Measurements from ENCODE around the gene NLRP6. TPM values are rescaled to one million over a fixed set of nuclear protein-coding genes. Genes with fewer than 3 reads are reported as not detected.

The NLRP6 gene
- polyA plus RNA-seq, 4 donors, result 42.2 to 81.5 (median 58.7) TPM

- H3K27ac ChIP-seq (ENCODE audit: low read depth in 1 of 3, low read length in 2 of 3), result no peak overlapping the region
- FAIRE-seq (no peak), DNase-seq (no peak)
- no peaks in the 10 kb centered on the region for H3K9me3 ChIP-seq (ENCODE audit: control insufficient read depth in 2 of 2, insufficient read depth in 1 of 2, low read depth in 1 of 2, low read length in 1 of 2)
- peaks cover 0 to 7% (median 0%) of the 10 kb centered on the region in 3 donors for H3K27me3 ChIP-seq (ENCODE audit: control insufficient read depth in 3 of 3, insufficient read depth in 3 of 3, low read length in 3 of 3)
- 87 to 88% (median 87%) methylated on average over 38 to 44 of the region's 44 CpGs for WGBS, 3 donors
- H3K36me3 ChIP-seq (ENCODE audit: control insufficient read depth in 3 of 3, insufficient read depth in 2 of 3, low read depth in 1 of 3, low read length in 3 of 3), result peaks cover 0 to 59% (median 5%) of the 10 kb centered on the region in 3 donors
- no peak overlapping the region for H3K4me3 ChIP-seq (ENCODE audit: low read depth in 1 of 3, low read length in 3 of 3)
- peaks cover 0 to 23% (median 4%) of the 10 kb centered on the region in 3 donors for H3K4me1 ChIP-seq (ENCODE audit: control insufficient read depth in 3 of 3, insufficient read depth in 2 of 3, low read depth in 1 of 3, low read length in 2 of 3)
These were observed 13.3 kb downstream of the NLRP6 start for GRCh38 chr11:291281-292210.

- no peaks in the 10 kb centered on the region for H3K9me3 ChIP-seq (ENCODE audit: control insufficient read depth in 2 of 2, insufficient read depth in 1 of 2, low read depth in 1 of 2, low read length in 1 of 2)
- peaks cover 0 to 18% (median 4%) of the 10 kb centered on the region in 3 donors for H3K4me1 ChIP-seq (ENCODE audit: control insufficient read depth in 3 of 3, insufficient read depth in 2 of 3, low read depth in 1 of 3, low read length in 2 of 3)
- DNase-seq, result no peak
- H3K27ac ChIP-seq (ENCODE audit: low read depth in 1 of 3, low read length in 2 of 3), result no peak overlapping the region
- peaks cover 0 to 7% (median 0%) of the 10 kb centered on the region in 3 donors for H3K27me3 ChIP-seq (ENCODE audit: control insufficient read depth in 3 of 3, insufficient read depth in 3 of 3, low read length in 3 of 3)
- FAIRE-seq, result no peak
- peaks cover 0 to 59% (median 5%) of the 10 kb centered on the region in 3 donors for H3K36me3 ChIP-seq (ENCODE audit: control insufficient read depth in 3 of 3, insufficient read depth in 2 of 3, low read depth in 1 of 3, low read length in 3 of 3)
- H3K4me3 ChIP-seq (ENCODE audit: low read depth in 1 of 3, low read length in 3 of 3), result no peak overlapping the region
- WGBS, 3 donors, result 85 to 90% (median 87%) methylated on average over 27 to 29 of the region's 29 CpGs
These were observed 14.3 kb downstream of the NLRP6 start for GRCh38 chr11:292211-293121.

GRCh38 chr11:293271-293851 is 15.2 kb downstream of the NLRP6 start:
- FAIRE-seq, result no peak
- Histone ChIP-seq H3K9me3 (ENCODE audit: control insufficient read depth in 2 of 2, insufficient read depth in 1 of 2, low read depth in 1 of 2, low read length in 1 of 2) (no peaks in the 10 kb centered on the region), H3K27me3 (ENCODE audit: control insufficient read depth in 3 of 3, insufficient read depth in 3 of 3, low read length in 3 of 3) (no peaks in the 10 kb centered on the region), H3K4me1 (ENCODE audit: control insufficient read depth in 3 of 3, insufficient read depth in 2 of 3, low read depth in 1 of 3, low read length in 2 of 3) (peaks cover 0 to 12% (median 4%) of the 10 kb centered on the region in 3 donors), H3K27ac (ENCODE audit: low read depth in 1 of 3, low read length in 2 of 3) (no peak overlapping the region), H3K4me3 (ENCODE audit: low read depth in 1 of 3, low read length in 3 of 3) (no peak overlapping the region), H3K36me3 (ENCODE audit: control insufficient read depth in 3 of 3, insufficient read depth in 2 of 3, low read depth in 1 of 3, low read length in 3 of 3) (peaks cover 0 to 59% (median 5%) of the 10 kb centered on the region in 3 donors)
- no peak for DNase-seq
- WGBS, 3 donors, result 85 to 89% (median 86%) methylated on average over 18 of the region's 18 CpGs

- FAIRE-seq, result no peak
- Histone ChIP-seq H3K4me3 (ENCODE audit: low read depth in 1 of 3, low read length in 3 of 3) (no peak overlapping the region), H3K36me3 (ENCODE audit: control insufficient read depth in 3 of 3, insufficient read depth in 2 of 3, low read depth in 1 of 3, low read length in 3 of 3) (peaks cover 0 to 59% (median 5%) of the 10 kb centered on the region in 3 donors), H3K9me3 (ENCODE audit: control insufficient read depth in 2 of 2, insufficient read depth in 1 of 2, low read depth in 1 of 2, low read length in 1 of 2) (no peaks in the 10 kb centered on the region), H3K27ac (ENCODE audit: low read depth in 1 of 3, low read length in 2 of 3) (no peak overlapping the region), H3K27me3 (ENCODE audit: control insufficient read depth in 3 of 3, insufficient read depth in 3 of 3, low read length in 3 of 3) (no peaks in the 10 kb centered on the region), H3K4me1 (ENCODE audit: control insufficient read depth in 3 of 3, insufficient read depth in 2 of 3, low read depth in 1 of 3, low read length in 2 of 3) (peaks cover 0 to 14% (median 4%) of the 10 kb centered on the region in 3 donors)
- 75 to 86% (median 84%) methylated on average over 25 to 27 of the region's 27 CpGs for WGBS, 3 donors
- no peak for DNase-seq
These were observed 15.8 kb downstream of the NLRP6 start for GRCh38 chr11:293852-294661.

- Histone ChIP-seq H3K27ac (ENCODE audit: low read depth in 1 of 3, low read length in 2 of 3) (no peak overlapping the region), H3K9me3 (ENCODE audit: control insufficient read depth in 2 of 2, insufficient read depth in 1 of 2, low read depth in 1 of 2, low read length in 1 of 2) (no peaks in the 10 kb centered on the region), H3K4me3 (ENCODE audit: low read depth in 1 of 3, low read length in 3 of 3) (no peak overlapping the region), H3K4me1 (ENCODE audit: control insufficient read depth in 3 of 3, insufficient read depth in 2 of 3, low read depth in 1 of 3, low read length in 2 of 3) (peaks cover 0 to 10% (median 2%) of the 10 kb centered on the region in 3 donors), H3K27me3 (ENCODE audit: control insufficient read depth in 3 of 3, insufficient read depth in 3 of 3, low read length in 3 of 3) (peaks cover 0 to 3% (median 0%) of the 10 kb centered on the region in 3 donors), H3K36me3 (ENCODE audit: control insufficient read depth in 3 of 3, insufficient read depth in 2 of 3, low read depth in 1 of 3, low read length in 3 of 3) (peaks cover 0 to 59% (median 5%) of the 10 kb centered on the region in 3 donors)
- WGBS, 3 donors, result 86 to 92% (median 86%) methylated on average over 16 of the region's 16 CpGs
- FAIRE-seq (no peak), DNase-seq (no peak)
These were observed 16.6 kb downstream of the NLRP6 start for GRCh38 chr11:294780-295179.

- DNase-seq (no peak), FAIRE-seq (no peak)
- no peaks in the 10 kb centered on the region for H3K9me3 ChIP-seq (ENCODE audit: control insufficient read depth in 2 of 2, insufficient read depth in 1 of 2, low read depth in 1 of 2, low read length in 1 of 2)
- H3K36me3 ChIP-seq (ENCODE audit: control insufficient read depth in 3 of 3, insufficient read depth in 2 of 3, low read depth in 1 of 3, low read length in 3 of 3), result peaks cover 0 to 54% (median 5%) of the 10 kb centered on the region in 3 donors
- peaks cover 0 to 11% (median 0%) of the 10 kb centered on the region in 3 donors for H3K4me1 ChIP-seq (ENCODE audit: control insufficient read depth in 3 of 3, insufficient read depth in 2 of 3, low read depth in 1 of 3, low read length in 2 of 3)
- no peak overlapping the region for H3K4me3 ChIP-seq (ENCODE audit: low read depth in 1 of 3, low read length in 3 of 3)
- H3K27ac ChIP-seq (ENCODE audit: low read depth in 1 of 3, low read length in 2 of 3), result no peak overlapping the region
- 78 to 79% (median 79%) methylated on average over 26 of the region's 26 CpGs for WGBS, 3 donors
- peaks cover 0 to 11% (median 0%) of the 10 kb centered on the region in 3 donors for H3K27me3 ChIP-seq (ENCODE audit: control insufficient read depth in 3 of 3, insufficient read depth in 3 of 3, low read length in 3 of 3)
These were observed 17.4 kb downstream of the NLRP6 start for GRCh38 chr11:295351-296170.

Data from small intestine (tissue), 7 donors.